SK-N-SH (cell line): Measurements from ENCODE around the gene P2RY12.

ENCODE experiments used
- EP300 ChIP-seq, 2 experiments: IDR thresholded peaks; 2 replicates each; pipeline versions ENCODE4 v1.4.0 to v1.6.1; 2012; ENCODE audit warnings: borderline replicate concordance in 1 of 2, low read depth in 1 of 2, low read length in 1 of 2
- REST ChIP-seq: IDR thresholded peaks from 2 replicates; pipeline ENCODE4 v1.6.1; 2012; ENCODE audit warnings: mild to moderate bottlenecking, low read depth, low read length, moderate library complexity

- no peak for TF ChIP-seq REST
- no peak for TF ChIP-seq EP300 (IDR thresholded peaks at IDR 0.05; ENCODE audit: borderline replicate concordance in 1 of 2, low read depth in 1 of 2, low read length in 1 of 2)
These were observed 70.0 kb downstream of the P2RY12 start for GRCh38 chr3:151314593-151314992.
